KOPT-K1 (cell line): Measurements from ENCODE around the gene RMC1.
"Not testable (repeated sequence)": the region's sequence is repeated elsewhere in the genome, so short reads cannot be mapped to it uniquely, and the experiment has no call there.

ENCODE experiments used
- H3K27ac ChIP-seq: fragments of 200-600 bp; sonication (generic); 2 replicates; pipeline ENCODE4 v1.5.1; 2016; ENCODE audit warnings: antibody characterized with exemption, mild to moderate bottlenecking, low read depth, low read length; ENCODE audit not compliant: poor library complexity, severe bottlenecking
- H3K36me3 ChIP-seq: fragments of 200-600 bp; sonication (generic); 2 replicates; pipeline ENCODE4 v1.5.1; 2017; ENCODE audit warnings: antibody characterized with exemption, mild to moderate bottlenecking, low read length, moderate library complexity; ENCODE audit not compliant: insufficient read depth
- H3K9me3 ChIP-seq: fragments of 200-600 bp; sonication (generic); 2 replicates; pipeline ENCODE4 v1.5.1; 2017; ENCODE audit warnings: antibody characterized with exemption, low read length, mild to moderate bottlenecking; ENCODE audit not compliant: insufficient read depth, poor library complexity, severe bottlenecking

RMC1 gene

GRCh38 chr18:23573626-23574431, 70.5 kb downstream of the RMC1 start:
- Histone ChIP-seq H3K36me3 (peaks cover 58% of the 10 kb centered on the region), H3K27ac (peak overlapping the region; percentile 53), H3K9me3 (no peaks in the 10 kb centered on the region)

- Histone ChIP-seq H3K27ac (peak overlapping the region; percentile 53), H3K36me3 (peaks cover 48% of the 10 kb centered on the region), H3K9me3 (no peaks in the 10 kb centered on the region)
Observed at GRCh38 chr18:23574611-23575308, 71.4 kb downstream of the RMC1 start.

GRCh38 chr18:23575309-23575651, 72.0 kb downstream of the RMC1 start:
- Histone ChIP-seq H3K36me3 (peaks cover 46% of the 10 kb centered on the region), H3K27ac (no peak overlapping the region), H3K9me3 (no peaks in the 10 kb centered on the region)

GRCh38 chr18:23577521-23577920, 74.2 kb downstream of the RMC1 start:
- not testable (repeated sequence) for H3K9me3 ChIP-seq, H3K27ac ChIP-seq
- H3K36me3 ChIP-seq: peaks cover 31% of the 10 kb centered on the region; the same call in 1 of the 2 replicates

GRCh38 chr18:23578067-23578701, 74.9 kb downstream of the RMC1 start:
- peaks cover 25% of the 10 kb centered on the region; the same call in 1 of the 2 replicates for H3K36me3 ChIP-seq
- no peaks in the 10 kb centered on the region for H3K9me3 ChIP-seq
- peak overlapping the region; percentile 2 for H3K27ac ChIP-seq

GRCh38 chr18:23578891-23579653, 75.8 kb downstream of the RMC1 start:
- Histone ChIP-seq H3K27ac (peak overlapping the region; percentile 2), H3K36me3 (peaks cover 22% of the 10 kb centered on the region; the same call in 1 of the 2 replicates), H3K9me3 (no peaks in the 10 kb centered on the region)

GRCh38 chr18:23580677-23581367, 77.5 kb downstream of the RMC1 start:
- Histone ChIP-seq H3K27ac (no peak overlapping the region), H3K36me3 (peaks cover 14% of the 10 kb centered on the region; the same call in 1 of the 2 replicates), H3K9me3 (no peaks in the 10 kb centered on the region)
